Measurements from ENCODE around the gene ITFG2.

DNA sequence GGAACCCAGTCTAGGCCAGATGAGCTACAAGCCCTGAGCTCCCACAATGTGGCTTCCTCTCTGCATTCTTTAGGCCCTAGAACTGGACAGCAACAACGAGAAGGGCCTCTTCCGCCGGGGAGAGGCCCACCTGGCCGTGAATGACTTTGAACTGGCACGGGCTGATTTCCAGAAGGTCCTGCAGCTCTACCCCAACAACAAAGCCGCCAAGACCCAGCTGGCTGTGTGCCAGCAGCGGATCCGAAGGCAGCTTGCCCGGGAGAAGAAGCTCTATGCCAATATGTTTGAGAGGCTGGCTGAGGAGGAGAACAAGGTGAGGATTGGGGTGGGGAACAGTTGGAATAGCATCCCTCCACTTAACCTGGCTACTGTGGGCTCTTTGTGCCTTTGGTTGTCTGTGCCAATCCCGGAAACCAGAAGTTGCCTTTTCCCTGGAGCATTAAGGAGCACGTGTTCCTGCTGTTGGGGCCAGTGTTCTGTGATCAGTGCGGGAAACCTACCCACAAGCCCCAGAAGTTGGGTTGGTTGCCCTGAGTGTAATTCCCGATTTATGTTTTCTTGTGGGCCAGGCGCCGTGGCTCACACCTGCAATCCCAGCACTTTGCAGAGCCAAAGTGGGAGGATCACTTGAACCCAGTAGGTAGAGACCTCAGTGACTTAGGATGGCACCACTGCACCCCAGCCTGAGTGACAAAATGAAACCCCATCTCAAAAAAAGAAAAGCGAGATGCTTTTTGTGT lies 11.3 kb upstream of the ITFG2 start:
- TF ChIP-seq CTCF (IDR thresholded peaks at IDR 0.05; ENCODE audit: low read depth, low read length, poor library complexity, severe bottlenecking) (no peak), EZH2phosphoT487 (IDR thresholded peaks at IDR 0.05; ENCODE audit: borderline replicate concordance, low read length) (no peak)

All from DOHH2 (cell line).